ENCODE results near the gene SEMA6A. TPM values are rescaled to one million over a fixed set of nuclear protein-coding genes. Genes with fewer than 3 reads are reported as not detected.

SEMA6A gene
- total and polyA plus RNA-seq, 9 of the 15 experiments (the other 6 are each of a cell fraction or from before 2014, with no cell fraction given) = 0.04 to 0.42 (median 0.18) TPM; not detected in 5

DNA sequence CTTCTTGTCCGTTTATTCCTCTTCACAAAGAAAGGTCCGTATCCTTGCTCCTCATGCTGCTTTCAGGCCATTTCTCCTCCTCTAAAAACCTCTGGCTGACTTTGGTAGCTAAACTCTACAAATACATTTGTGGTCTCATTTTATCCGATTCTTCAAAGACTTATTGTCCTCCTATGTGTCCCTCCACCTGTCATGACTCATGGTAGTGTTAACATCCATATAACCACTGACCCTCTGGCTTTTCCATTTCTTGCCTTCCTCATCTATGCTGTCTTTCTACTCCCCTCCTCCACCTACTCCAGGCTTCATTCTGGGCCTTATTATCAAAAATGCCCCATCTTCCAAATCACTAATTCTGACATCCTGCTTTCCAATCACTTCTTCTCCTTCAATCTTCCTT lies 4.1 kb upstream of the SEMA6A start:
- WGBS (ENCODE audit: insufficient coverage, low coverage, missing lambda C conversion rate) = 0% methylated on average over 1 of the region's 3 CpGs
- H3K4me3 ChIP-seq = no peak overlapping the region
- H3K9me1 ChIP-seq (ENCODE audit: control insufficient read depth, insufficient read depth, low read length) = no peaks in the 10 kb centered on the region
- no peak for TF ChIP-seq ZNF197 (CRISPR knock-in tag; IDR thresholded peaks at IDR 0.05; ENCODE audit: low read depth)
- TF ChIP-seq IFI16 (CRISPR knock-in tag; IDR thresholded peaks at IDR 0.05) = no peak
- no peak for TF ChIP-seq SNIP1 (IDR thresholded peaks at IDR 0.05; ENCODE audit: low read depth)
- no peak for TF ChIP-seq ADNP (tag; IDR thresholded peaks at IDR 0.05)
- no peak for TF ChIP-seq GATAD2A (IDR thresholded peaks at IDR 0.05)
- TF ChIP-seq NFRKB (IDR thresholded peaks at IDR 0.05; ENCODE audit: low read depth) = no peak
- TF ChIP-seq XRCC3 (IDR thresholded peaks at IDR 0.05) = no peak
- no peak for TF ChIP-seq ZSCAN29 (IDR thresholded peaks at IDR 0.05)
- no peak for TF ChIP-seq CSDE1 (IDR thresholded peaks at IDR 0.05)
- H3K27ac ChIP-seq (ENCODE audit: extremely low read depth, low read depth, low read length) = no peak overlapping the region
- no TSS peak for BruUV-seq (replicated peaks)
- H2AFZ ChIP-seq (ENCODE audit: low read depth, low read length) = no peak overlapping the region
- H3K27me3 ChIP-seq (ENCODE audit: control insufficient read depth in 2 of 2, insufficient read depth in 2 of 2, low read length in 2 of 2) = peaks cover 0 to 5% of the 10 kb centered on the region in 2 experiments; a peak in 1 of 5 replicates
- CTCF ChIA-PET (ENCODE audit: low intra/inter-chr PET ratio) = no interaction called here
- no peaks in the 10 kb centered on the region for H3K9me3 ChIP-seq (replicated peaks; ENCODE audit: control insufficient read depth, insufficient read depth, low read depth, low read length)
- peaks cover 0 to 14% of the 10 kb centered on the region in 2 experiments; a peak in 2 of 5 replicates for H3K4me1 ChIP-seq (replicated peaks in 1 of 2; ENCODE audit: control insufficient read depth in 2 of 2, insufficient read depth in 2 of 2, low read length in 2 of 2)
- no peaks in the 10 kb centered on the region for H3K79me2 ChIP-seq (ENCODE audit: control insufficient read depth, insufficient read depth, low read length)
- no peaks in the 10 kb centered on the region for H4K20me1 ChIP-seq (replicated peaks; ENCODE audit: control insufficient read depth, insufficient read depth, low read length)
- no peak for ATAC-seq
- no peak overlapping the region for H3K9ac ChIP-seq (ENCODE audit: insufficient read depth in 1 of 2, low read depth in 2 of 2, low read length in 2 of 2)
- no peaks in the 10 kb centered on the region for H3K36me3 ChIP-seq (ENCODE audit: control insufficient read depth, insufficient read depth, low read length)
- DNase-seq (ENCODE audit: extremely low read depth in 1 of 4, low spot score in 3 of 4) = no peak
- no peak for FAIRE-seq
- no peak overlapping the region for H3K4me2 ChIP-seq (ENCODE audit: insufficient read depth, low read length)
- POLR2A ChIA-PET = no interaction called here
- intact Hi-C loops (cut with micrococcal nuclease) = loop anchor here (5.0 kb wide), 1 partner anchor 369 kb away; no protein-coding TSS in a partner anchor
- in situ Hi-C loops (cut with MboI) = no loop called here

All from K562 (cell line).